Psoas muscle (tissue), 8 donors: ENCODE data around the gene ACTL7B. TPM values are rescaled to one million over a fixed set of nuclear protein-coding genes. Genes with fewer than 3 reads are reported as not detected.

Experiments used
- ATAC-seq, 4 donors: fragments of 200-7000 bp; cut with Tn5 transposase; one replicate each; pipeline ENCODE4 v1.9.1; 2020; ENCODE audit warnings: moderate library complexity in 3 of 4, mild to moderate bottlenecking in 2 of 4
- DNase-seq, 2 donors: peaks; one replicate each; pipeline ENCODE4 v3.0.0-alpha.2; 2020
- H3K27ac ChIP-seq: fragments of 200-600 bp; one replicate; pipeline ENCODE4 v1.8.0; 2022
- H3K27me3 ChIP-seq, 3 donors: fragments of 200-600 bp in 1 of 3; one replicate each; pipeline versions ENCODE4 v1.6.1 to v1.8.0; 2013 to 2022; ENCODE audit warnings: low read length in 2 of 3, mild to moderate bottlenecking in 2 of 3, moderate library complexity in 1 of 3; ENCODE audit not compliant: insufficient read depth in 3 of 3
- H3K36me3 ChIP-seq, 2 donors: fragments of 200-600 bp in 1 of 2; one replicate each; pipeline versions ENCODE4 v1.6.1 to v1.8.0; 2013 to 2022; ENCODE audit warnings: low read depth in 1 of 2, mild to moderate bottlenecking in 1 of 2, moderate library complexity in 1 of 2; ENCODE audit not compliant: insufficient read depth in 1 of 2
- H3K4me1 ChIP-seq: fragments of 200-600 bp; one replicate; pipeline ENCODE4 v1.8.0; 2022
- H3K4me3 ChIP-seq: fragments of 200-600 bp; one replicate; pipeline ENCODE4 v1.8.0; 2022; ENCODE audit warnings: mild to moderate bottlenecking
- H3K9me3 ChIP-seq: fragments of 200-600 bp; one replicate; pipeline ENCODE4 v1.8.0; 2022
- WGBS, 3 donors: extraction: QIAGEN DNeasy Blood & Tissue Kit; methylation state at CpG; one replicate each; pipeline versions ENCODE4 v1.1.6 to v1.1.7; 2013; 5-methylcytosine and 5-hydroxymethylcytosine counted together
- intact Hi-C, 2 donors: fragments of 100-400 bp; cut with DNase I; formaldehyde crosslinking; loops; one replicate each; pipeline versions ENCODE4 v1.11.0 to v1.14.2; 2022
- polyA plus RNA-seq, 3 donors: library from polyadenylated mRNA; stranded (reverse); fragments of 200-250 nt; gene quantifications; one replicate each; pipeline ENCODE4 v1.2.3, GENCODE V29; 2013
- total RNA-seq, 4 donors: library from RNA; stranded (reverse); fragmentation: NEBNext Ultra II Directional in 2 of 4; extraction: Animal tissue kit (Norgen Biotek cat#: 25700) in 2 of 4; gene quantifications; one replicate each; pipeline versions ENCODE4 v1.2.1 to v1.2.4, GENCODE V29; 2021 to 2023
- TF ChIP-seq, protein P1 (sequence below): fragments of 200-600 bp; IDR thresholded peaks from one replicate; pipeline ENCODE4 v1.8.0; 2022; ENCODE audit warnings: antibody characterized with exemption
- donor health status: healthy with polysubstance abuse.
- donor health status: DM: no; HTN: no; CAD: no; lungs with moderate emphysema.
- donor health status: Bipolar disorder and iron deficiency.
- donor health status: healthy.
- donor health status: DM: yes; HTN: yes; CAD: no.
- donor health status: DM: no; HTN: no; CAD: no.
- donor health status: DM: no; HTN: no; CAD: no.
- donor health status: DM: yes; HTN: yes; CAD: no.

The ACTL7B gene
- total and polyA plus RNA-seq, 7 donors: not detected

DNA sequence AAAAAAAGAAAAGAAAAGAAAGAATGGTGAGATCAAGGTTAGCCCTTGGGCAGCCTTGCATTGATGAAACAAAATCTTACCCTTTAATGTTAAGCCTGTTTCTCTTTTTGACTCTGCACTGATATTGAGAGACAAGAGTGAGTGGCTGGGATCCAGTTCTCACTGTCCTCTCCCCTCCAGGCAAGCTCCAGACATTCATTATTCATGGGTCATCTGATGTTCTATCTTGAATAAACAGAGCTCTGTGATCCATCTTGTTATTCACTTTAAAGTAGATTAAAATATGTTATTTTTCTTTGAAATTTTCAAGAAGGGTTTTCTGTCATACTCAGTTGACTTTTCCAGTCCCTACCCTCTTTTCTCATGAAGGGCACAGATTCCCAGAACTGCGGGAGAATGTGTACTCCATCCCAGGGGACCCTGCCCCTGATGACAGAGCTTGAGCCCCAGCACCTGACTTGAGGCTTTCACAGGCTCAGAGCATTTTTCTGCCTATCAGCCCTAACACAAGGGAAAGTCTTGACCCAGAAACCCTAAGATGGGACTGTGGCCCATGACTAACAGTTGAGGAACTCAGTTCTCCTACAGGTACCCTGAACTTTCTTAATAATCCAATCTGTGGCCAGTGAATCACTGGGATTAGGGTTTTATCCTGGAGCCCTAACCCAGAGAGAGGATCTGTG, 24.1 kb downstream of the ACTL7B start:
- TF ChIP-seq, protein P1, sequence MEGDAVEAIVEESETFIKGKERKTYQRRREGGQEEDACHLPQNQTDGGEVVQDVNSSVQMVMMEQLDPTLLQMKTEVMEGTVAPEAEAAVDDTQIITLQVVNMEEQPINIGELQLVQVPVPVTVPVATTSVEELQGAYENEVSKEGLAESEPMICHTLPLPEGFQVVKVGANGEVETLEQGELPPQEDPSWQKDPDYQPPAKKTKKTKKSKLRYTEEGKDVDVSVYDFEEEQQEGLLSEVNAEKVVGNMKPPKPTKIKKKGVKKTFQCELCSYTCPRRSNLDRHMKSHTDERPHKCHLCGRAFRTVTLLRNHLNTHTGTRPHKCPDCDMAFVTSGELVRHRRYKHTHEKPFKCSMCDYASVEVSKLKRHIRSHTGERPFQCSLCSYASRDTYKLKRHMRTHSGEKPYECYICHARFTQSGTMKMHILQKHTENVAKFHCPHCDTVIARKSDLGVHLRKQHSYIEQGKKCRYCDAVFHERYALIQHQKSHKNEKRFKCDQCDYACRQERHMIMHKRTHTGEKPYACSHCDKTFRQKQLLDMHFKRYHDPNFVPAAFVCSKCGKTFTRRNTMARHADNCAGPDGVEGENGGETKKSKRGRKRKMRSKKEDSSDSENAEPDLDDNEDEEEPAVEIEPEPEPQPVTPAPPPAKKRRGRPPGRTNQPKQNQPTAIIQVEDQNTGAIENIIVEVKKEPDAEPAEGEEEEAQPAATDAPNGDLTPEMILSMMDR: no peak
- Histone ChIP-seq H3K27ac (no peak overlapping the region), H3K4me3 (no peak overlapping the region), H3K4me1 (no peaks in the 10 kb centered on the region), H3K9me3 (no peaks in the 10 kb centered on the region), H3K36me3 (no peaks in the 10 kb centered on the region), H3K27me3 (peaks cover 0 to 2% (median 0%) of the 10 kb centered on the region in 3 donors)
- intact Hi-C loops: no loop called here
- 67 to 79% (median 76%) methylated on average over 1 of the region's 1 CpG for WGBS, 3 donors
- DNase-seq: no peak
- no peak for ATAC-seq

DNA sequence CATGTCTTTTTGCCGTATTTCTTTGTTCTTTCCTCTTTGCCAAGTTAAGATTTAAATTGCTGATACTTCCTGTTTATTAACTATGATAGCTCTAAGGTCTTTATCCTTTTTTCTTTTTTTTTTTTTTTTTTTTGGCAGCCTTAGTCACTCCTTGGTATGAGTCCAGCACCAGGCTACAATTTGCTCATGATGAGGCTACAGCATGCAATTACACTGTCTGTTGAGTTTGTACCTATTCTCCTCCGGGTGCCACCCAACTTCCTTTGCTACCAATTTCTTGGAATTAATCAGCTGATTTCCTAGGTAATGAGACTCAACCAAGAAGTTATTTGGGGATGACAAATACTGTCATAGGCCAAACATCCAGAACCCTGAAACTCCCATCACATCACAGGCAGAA, 25.5 kb downstream of the ACTL7B start:
- H3K27me3 ChIP-seq: peaks cover 0 to 2% (median 0%) of the 10 kb centered on the region in 3 donors
- H3K4me3 ChIP-seq: no peak overlapping the region
- H3K27ac ChIP-seq: no peak overlapping the region
- WGBS, 3 donors: 45 to 56% (median 52%) methylated on average over 2 of the region's 2 CpGs
- no peak for DNase-seq
- no peaks in the 10 kb centered on the region for H3K4me1 ChIP-seq
- no peaks in the 10 kb centered on the region for H3K36me3 ChIP-seq
- H3K9me3 ChIP-seq: no peaks in the 10 kb centered on the region
- no peak for ATAC-seq
- intact Hi-C loops: no loop called here
- TF ChIP-seq, protein P1: no peak

DNA sequence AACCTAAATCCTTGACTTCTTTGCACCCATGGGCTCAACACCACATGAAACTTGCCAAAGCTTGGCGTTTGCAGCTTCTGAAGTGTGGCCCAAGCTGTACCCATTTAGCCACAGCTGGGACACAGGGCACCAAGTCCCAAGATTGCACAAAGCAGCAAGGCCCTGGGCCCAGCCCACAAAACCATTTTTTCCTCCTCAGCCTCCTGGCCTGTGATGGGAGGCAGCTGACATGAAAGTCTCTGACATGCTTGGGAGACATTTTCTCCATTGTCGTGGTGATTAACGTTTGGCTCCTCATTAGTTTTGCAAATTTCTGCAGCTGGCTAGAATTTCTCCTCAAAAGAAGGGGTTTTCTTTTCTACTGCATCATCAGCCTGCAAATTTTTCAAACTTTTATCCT, 32.0 kb downstream of the ACTL7B start:
- Histone ChIP-seq H3K36me3 (no peaks in the 10 kb centered on the region), H3K9me3 (no peaks in the 10 kb centered on the region), H3K27me3 (no peaks in the 10 kb centered on the region), H3K4me1 (no peaks in the 10 kb centered on the region), H3K4me3 (no peak overlapping the region), H3K27ac (no peak overlapping the region)
- ATAC-seq (no peak), DNase-seq (no peak)
- 85 to 94% (median 85%) methylated on average over 3 of the region's 3 CpGs for WGBS, 3 donors
- intact Hi-C loops: no loop called here
- TF ChIP-seq, protein P1: no peak

DNA sequence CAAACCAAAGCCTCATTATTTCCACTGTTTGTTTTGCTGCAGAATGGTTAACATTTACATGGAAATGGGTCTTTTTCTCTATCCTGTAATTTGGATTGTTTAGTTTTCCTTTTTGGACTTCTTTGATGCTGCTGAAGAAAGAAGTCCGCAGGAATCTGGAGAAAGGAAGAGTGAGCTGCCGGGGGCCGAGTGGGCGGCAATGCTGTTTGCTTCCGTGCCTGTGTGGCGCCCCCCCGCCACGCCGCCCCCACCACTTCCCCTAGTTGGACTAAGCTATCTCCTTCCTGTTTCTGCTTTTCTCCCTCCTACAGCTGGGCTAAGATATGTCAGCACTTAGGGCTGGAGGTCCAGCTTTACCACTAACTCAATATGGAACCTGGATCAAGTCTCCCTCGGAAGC, 39.7 kb downstream of the ACTL7B start:
- WGBS, 3 donors: 62 to 69% (median 66%) methylated on average over 10 of the region's 10 CpGs
- H3K36me3 ChIP-seq: no peaks in the 10 kb centered on the region
- no peaks in the 10 kb centered on the region for H3K27me3 ChIP-seq
- no peak overlapping the region for H3K4me3 ChIP-seq
- DNase-seq: no peak
- intact Hi-C loops: no loop called here
- no peaks in the 10 kb centered on the region for H3K9me3 ChIP-seq
- no peaks in the 10 kb centered on the region for H3K4me1 ChIP-seq
- no peak overlapping the region for H3K27ac ChIP-seq
- ATAC-seq: no peak
- TF ChIP-seq, protein P1: no peak

DNA sequence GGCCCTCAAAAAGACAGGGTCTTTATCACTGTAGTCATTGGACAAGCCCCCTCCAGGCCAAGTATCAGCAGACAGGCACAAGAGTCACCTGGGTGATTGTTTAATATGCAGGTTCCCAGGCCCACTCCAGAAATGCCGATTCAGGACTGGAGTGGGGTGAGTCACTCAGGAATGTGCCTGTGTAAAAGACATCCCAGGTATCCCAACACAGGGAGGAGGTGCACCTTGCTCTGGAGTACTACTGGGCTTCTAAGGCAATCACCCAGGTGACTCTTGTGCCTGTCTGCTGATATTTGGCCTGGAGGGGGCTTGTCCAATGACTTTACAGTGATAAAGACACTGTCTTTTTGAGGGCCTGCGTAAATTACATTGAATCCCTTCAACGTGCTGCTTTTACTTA, 40.6 kb downstream of the ACTL7B start:
- no peak for DNase-seq
- Histone ChIP-seq H3K27ac (no peak overlapping the region), H3K9me3 (no peaks in the 10 kb centered on the region), H3K27me3 (no peaks in the 10 kb centered on the region), H3K36me3 (no peaks in the 10 kb centered on the region), H3K4me1 (no peaks in the 10 kb centered on the region), H3K4me3 (no peak overlapping the region)
- TF ChIP-seq, protein P1: no peak
- intact Hi-C loops: no loop called here
- 85 to 91% (median 91%) methylated on average over 3 of the region's 3 CpGs for WGBS, 3 donors
- no peak for ATAC-seq
